ENCODE results near the gene CDC14B. TPM values are rescaled to one million over a fixed set of nuclear protein-coding genes. Genes with fewer than 3 reads are reported as not detected.
A peak's percentile ranks its signal among the peaks of the same experiment; 100 is the strongest.

CDC14B gene
- total RNA-seq, 1 experiment from 2014 or later = 28.4 TPM

DNA sequence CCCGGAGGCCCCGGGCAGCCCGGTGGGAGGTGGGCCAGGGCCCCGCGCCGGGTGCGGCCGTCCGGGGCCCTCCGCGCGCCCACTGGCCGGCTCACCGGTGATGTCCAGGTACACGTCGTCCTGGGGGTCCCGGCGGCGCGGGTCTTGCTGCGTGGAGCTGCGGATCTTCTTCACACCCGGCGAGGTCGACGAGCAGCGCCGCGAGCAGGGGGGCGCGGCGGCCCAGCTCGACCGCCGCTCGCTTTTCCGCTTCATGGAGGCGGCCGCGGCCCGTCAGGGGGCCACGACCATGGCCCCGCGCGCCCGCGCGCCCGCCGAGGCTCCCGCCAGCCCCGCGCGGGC is 548 bp downstream of the CDC14B start:
- Mint-ChIP-seq H3K4me3 (peak overlapping the region; percentile 45 to 70; a peak in 3 of 5 replicates), H3K36me3 (ENCODE audit: insufficient read depth in 1 of 3, low read depth in 3 of 3) (peaks cover 0 to 2% (median 0%) of the 10 kb centered on the region in 3 experiments; a peak in 1 of 7 replicates), H3K27ac (no peak overlapping the region), H3K27me3 (ENCODE audit: low read depth) (peaks cover 51% of the 10 kb centered on the region), H3K9me3 (no peaks in the 10 kb centered on the region), H3K4me1 (peaks cover 27% of the 10 kb centered on the region in 2 experiments)
- no peak for DNase-seq
- H2BK15ac ChIP-seq (ENCODE audit: low read depth, low read length) = no peak overlapping the region
- H3K79me1 ChIP-seq (ENCODE audit: insufficient read depth, low read depth, low read length, poor library complexity, severe bottlenecking) = no peaks in the 10 kb centered on the region
- H2BK20ac ChIP-seq (ENCODE audit: low read depth, low read length, poor library complexity, severe bottlenecking) = no peak overlapping the region
- H4K91ac ChIP-seq (ENCODE audit: insufficient read length, low read depth, low read length) = no peak overlapping the region
- no peak overlapping the region for H3K4ac ChIP-seq (ENCODE audit: low read depth, low read length)
- peaks cover 3% of the 10 kb centered on the region; the same call in 1 of the 2 replicates for H3K4me1 ChIP-seq (ENCODE audit: insufficient read depth, low read length)
- H3K18ac ChIP-seq (ENCODE audit: insufficient read length, low read depth, low read length) = no peak overlapping the region
- no peak overlapping the region for H2BK120ac ChIP-seq (ENCODE audit: low read depth, low read length, poor library complexity, severe bottlenecking)
- no peak overlapping the region for H4K5ac ChIP-seq (ENCODE audit: insufficient read length, low read depth, low read length)
- H3K79me2 ChIP-seq (ENCODE audit: insufficient read depth, low read length) = peaks cover 6% of the 10 kb centered on the region; the same call in 1 of the 2 replicates
- H3K14ac ChIP-seq (ENCODE audit: insufficient read depth, low read length) = no peak overlapping the region
- H3K27me3 ChIP-seq (ENCODE audit: insufficient read depth, low read length) = peaks cover 3% of the 10 kb centered on the region; the same call in 1 of the 2 replicates
- H2AFZ ChIP-seq (ENCODE audit: low read length) = no peak overlapping the region
- H4K8ac ChIP-seq (replicated peaks; ENCODE audit: insufficient read length, low read depth, low read length) = no peak overlapping the region
- H2BK5ac ChIP-seq (ENCODE audit: insufficient read length, low read length) = no peak overlapping the region
- TF ChIP-seq, protein P1, sequence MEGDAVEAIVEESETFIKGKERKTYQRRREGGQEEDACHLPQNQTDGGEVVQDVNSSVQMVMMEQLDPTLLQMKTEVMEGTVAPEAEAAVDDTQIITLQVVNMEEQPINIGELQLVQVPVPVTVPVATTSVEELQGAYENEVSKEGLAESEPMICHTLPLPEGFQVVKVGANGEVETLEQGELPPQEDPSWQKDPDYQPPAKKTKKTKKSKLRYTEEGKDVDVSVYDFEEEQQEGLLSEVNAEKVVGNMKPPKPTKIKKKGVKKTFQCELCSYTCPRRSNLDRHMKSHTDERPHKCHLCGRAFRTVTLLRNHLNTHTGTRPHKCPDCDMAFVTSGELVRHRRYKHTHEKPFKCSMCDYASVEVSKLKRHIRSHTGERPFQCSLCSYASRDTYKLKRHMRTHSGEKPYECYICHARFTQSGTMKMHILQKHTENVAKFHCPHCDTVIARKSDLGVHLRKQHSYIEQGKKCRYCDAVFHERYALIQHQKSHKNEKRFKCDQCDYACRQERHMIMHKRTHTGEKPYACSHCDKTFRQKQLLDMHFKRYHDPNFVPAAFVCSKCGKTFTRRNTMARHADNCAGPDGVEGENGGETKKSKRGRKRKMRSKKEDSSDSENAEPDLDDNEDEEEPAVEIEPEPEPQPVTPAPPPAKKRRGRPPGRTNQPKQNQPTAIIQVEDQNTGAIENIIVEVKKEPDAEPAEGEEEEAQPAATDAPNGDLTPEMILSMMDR (conservative IDR thresholded peaks at IDR 0.05) = no peak
- H2BK12ac ChIP-seq (ENCODE audit: insufficient read length, low read depth, low read length) = no peak overlapping the region
- no peaks in the 10 kb centered on the region for H3K9me3 ChIP-seq (ENCODE audit: control insufficient read depth, low read depth, low read length)
- H2AK5ac ChIP-seq (ENCODE audit: insufficient read length, low read length) = no peak overlapping the region
- no peak overlapping the region for H3K27ac ChIP-seq (ENCODE audit: insufficient read length, low read depth, low read length)
- no peak overlapping the region for H3K23ac ChIP-seq (ENCODE audit: insufficient read length, low read depth, low read length)
- H3K4me2 ChIP-seq (ENCODE audit: insufficient read depth, insufficient read length, low read length) = peak overlapping the region; percentile 48
- no CpG with 5 or more reads among the region's 54 CpGs for WGBS (ENCODE audit: extremely low coverage, insufficient read length, low lambda C conversion rate)
- H4K20me1 ChIP-seq (ENCODE audit: control insufficient read depth, insufficient read depth, insufficient read length) = no peaks in the 10 kb centered on the region
- H3T11ph ChIP-seq (ENCODE audit: low read length) = no peak overlapping the region
- H3K56ac ChIP-seq (ENCODE audit: insufficient read length, low read depth, low read length) = no peak overlapping the region
- no peak overlapping the region for H3K9ac ChIP-seq (ENCODE audit: extremely low read depth, insufficient read length, low read length)
- peaks cover 23% of the 10 kb centered on the region for H3K23me2 ChIP-seq (ENCODE audit: insufficient read length, low read depth, low read length, poor library complexity, severe bottlenecking)
